DOHH2 (cell line): Measurements from ENCODE around the gene ZNF609.

Source experiments
- EZH2phosphoT487 ChIP-seq: fragments of 200-600 bp; sonication (generic); IDR thresholded peaks from 2 replicates; pipeline ENCODE4 v1.6.1; 2017; ENCODE audit warnings: borderline replicate concordance, mild to moderate bottlenecking, antibody characterized with exemption, low read length, moderate library complexity, mixed read lengths
- TF ChIP-seq, protein P1 (sequence below): fragments of 200-600 bp; sonication (generic); IDR thresholded peaks from one replicate; pipeline ENCODE4 v1.5.1; 2014; ENCODE audit warnings: antibody characterized with exemption, mild to moderate bottlenecking, low read depth, low read length; ENCODE audit not compliant: poor library complexity, severe bottlenecking

DNA sequence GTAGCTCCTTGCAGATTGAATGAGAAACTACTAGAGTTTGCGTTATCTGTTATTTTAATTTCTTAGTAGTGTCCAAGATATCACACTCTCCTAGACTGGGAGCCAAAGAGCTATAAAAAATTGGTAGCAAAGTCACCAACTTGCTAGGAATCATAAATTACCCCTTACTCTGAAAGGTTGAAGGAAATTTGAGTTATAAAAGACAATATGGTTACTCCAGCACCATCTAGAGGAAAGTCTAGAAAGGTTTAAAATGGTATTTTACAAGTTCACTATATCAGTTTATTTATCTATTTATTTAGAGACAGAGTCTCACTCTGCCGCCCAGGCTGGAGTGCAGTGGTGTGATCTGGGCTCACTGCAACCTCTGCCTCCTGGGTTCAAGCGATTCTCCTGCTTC lies 193.4 kb downstream of the ZNF609 start:
- TF ChIP-seq, protein P1, sequence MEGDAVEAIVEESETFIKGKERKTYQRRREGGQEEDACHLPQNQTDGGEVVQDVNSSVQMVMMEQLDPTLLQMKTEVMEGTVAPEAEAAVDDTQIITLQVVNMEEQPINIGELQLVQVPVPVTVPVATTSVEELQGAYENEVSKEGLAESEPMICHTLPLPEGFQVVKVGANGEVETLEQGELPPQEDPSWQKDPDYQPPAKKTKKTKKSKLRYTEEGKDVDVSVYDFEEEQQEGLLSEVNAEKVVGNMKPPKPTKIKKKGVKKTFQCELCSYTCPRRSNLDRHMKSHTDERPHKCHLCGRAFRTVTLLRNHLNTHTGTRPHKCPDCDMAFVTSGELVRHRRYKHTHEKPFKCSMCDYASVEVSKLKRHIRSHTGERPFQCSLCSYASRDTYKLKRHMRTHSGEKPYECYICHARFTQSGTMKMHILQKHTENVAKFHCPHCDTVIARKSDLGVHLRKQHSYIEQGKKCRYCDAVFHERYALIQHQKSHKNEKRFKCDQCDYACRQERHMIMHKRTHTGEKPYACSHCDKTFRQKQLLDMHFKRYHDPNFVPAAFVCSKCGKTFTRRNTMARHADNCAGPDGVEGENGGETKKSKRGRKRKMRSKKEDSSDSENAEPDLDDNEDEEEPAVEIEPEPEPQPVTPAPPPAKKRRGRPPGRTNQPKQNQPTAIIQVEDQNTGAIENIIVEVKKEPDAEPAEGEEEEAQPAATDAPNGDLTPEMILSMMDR: peak; percentile 52
- TF ChIP-seq EZH2phosphoT487: no peak
